ENCODE measurements around the gene SSR4.

Gene SSR4

DNA sequence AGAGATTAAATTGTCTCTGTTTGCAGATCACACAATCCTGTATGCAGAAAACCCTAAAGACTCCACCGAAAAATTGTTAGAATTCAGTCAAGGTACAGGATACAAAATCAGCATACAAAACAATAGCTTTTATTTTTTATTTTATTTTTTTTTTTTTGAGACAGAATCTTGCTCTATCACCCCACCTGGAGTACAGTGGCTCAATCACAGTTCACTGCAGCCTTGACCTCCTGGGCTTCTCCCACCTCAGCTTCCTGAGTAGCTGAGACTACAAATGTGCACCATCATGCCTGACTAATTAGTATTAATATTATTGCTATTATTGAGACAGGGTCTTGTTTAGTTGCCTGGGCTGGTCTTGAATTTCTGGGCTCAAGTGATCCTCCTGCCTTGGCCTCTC is 39.3 kb upstream of the SSR4 start:
- no CpG with 5 or more reads among the region's 1 CpG for WGBS (ENCODE audit: insufficient coverage)
- Histone ChIP-seq H3K9me3 (ENCODE audit: control extremely low read depth in 1 of 5, control insufficient read depth in 4 of 5, insufficient read depth in 2 of 5, low read depth in 1 of 5, low read length in 4 of 5) (peaks cover 0 to 6% (median 0%) of the 10 kb centered on the region in 5 experiments), H3K27ac (ENCODE audit: insufficient read depth in 1 of 2, low read depth in 1 of 2, low read length in 2 of 2, poor library complexity in 1 of 2, severe bottlenecking in 2 of 2) (no peak overlapping the region), H3K36me3 (ENCODE audit: control insufficient read depth in 4 of 4, insufficient read depth in 4 of 4, low read length in 3 of 4) (no peaks in the 10 kb centered on the region), H3K27me3 (replicated peaks in 2 of 5; ENCODE audit: control insufficient read depth in 4 of 5, insufficient read depth in 5 of 5, low read length in 4 of 5) (peaks cover 0 to 3% (median 0%) of the 10 kb centered on the region in 5 experiments), H3K4me3 (ENCODE audit: control insufficient read depth in 1 of 7, extremely low read depth in 1 of 7, insufficient read depth in 4 of 7, low read depth in 2 of 7, low read length in 6 of 7) (no peak overlapping the region), H3K4me1 (ENCODE audit: control extremely low read depth in 1 of 4, control insufficient read depth in 4 of 4, insufficient read depth in 4 of 4, low read length in 3 of 4) (peaks cover 0 to 3% (median 0%) of the 10 kb centered on the region in 4 experiments)
- ChIA-PET CTCF (interaction anchor here (1.3 to 2.2 kb wide), 2 partner anchors 28 to 195 kb away, joined by 3 to 6 read pairs; no protein-coding TSS in a partner anchor), POLR2A (interaction anchor here (0.6 kb wide), 1 partner anchor 19 kb away, joined by 4 read pairs; no protein-coding TSS in a partner anchor)
- peak in 2 of 3 donors; percentile 15 to 21 for DNase-seq

DNA sequence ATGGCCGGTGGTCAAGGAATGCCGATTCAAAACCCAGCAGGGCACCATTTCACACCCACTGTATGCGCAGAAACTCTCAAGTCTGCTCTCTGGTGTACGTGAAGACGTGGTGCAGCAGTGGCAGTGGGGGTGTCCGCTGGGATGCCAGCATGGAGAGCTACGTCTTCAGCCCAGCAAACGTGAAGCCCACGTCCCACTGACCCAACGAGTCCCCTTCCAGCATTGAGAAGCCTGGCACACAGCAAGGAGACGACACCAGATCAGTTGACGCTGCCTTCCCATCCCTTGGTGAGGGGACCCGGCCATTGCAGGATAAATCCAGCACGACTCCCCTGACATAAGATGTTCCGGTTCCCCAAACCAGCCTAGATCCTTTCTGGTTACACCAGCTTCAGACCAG is 32.6 kb upstream of the SSR4 start:
- no peak overlapping the region for H3K4me3 ChIP-seq (ENCODE audit: control insufficient read depth in 1 of 7, extremely low read depth in 1 of 7, insufficient read depth in 4 of 7, low read depth in 2 of 7, low read length in 6 of 7)
- POLR2A ChIA-PET, result no interaction called here
- no peak overlapping the region for H3K27ac ChIP-seq (ENCODE audit: insufficient read depth in 1 of 2, low read depth in 1 of 2, low read length in 2 of 2, poor library complexity in 1 of 2, severe bottlenecking in 2 of 2)
- peaks cover 0 to 7% (median 0%) of the 10 kb centered on the region in 5 experiments for H3K27me3 ChIP-seq (replicated peaks in 2 of 5; ENCODE audit: control insufficient read depth in 4 of 5, insufficient read depth in 5 of 5, low read length in 4 of 5)
- DNase-seq, result no peak
- H3K36me3 ChIP-seq (ENCODE audit: control insufficient read depth in 4 of 4, insufficient read depth in 4 of 4, low read length in 3 of 4), result no peaks in the 10 kb centered on the region
- CTCF ChIA-PET, result interaction anchor here (1.0 kb wide), 1 partner anchor 30 kb away, joined by 4 read pairs; no protein-coding TSS in a partner anchor
- 87% methylated on average over 11 of the region's 15 CpGs for WGBS (ENCODE audit: insufficient coverage)
- H3K4me1 ChIP-seq (ENCODE audit: control extremely low read depth in 1 of 4, control insufficient read depth in 4 of 4, insufficient read depth in 4 of 4, low read length in 3 of 4), result peaks cover 0 to 26% (median 19%) of the 10 kb centered on the region in 4 experiments
- peaks cover 0 to 3% (median 0%) of the 10 kb centered on the region in 5 experiments for H3K9me3 ChIP-seq (ENCODE audit: control extremely low read depth in 1 of 5, control insufficient read depth in 4 of 5, insufficient read depth in 2 of 5, low read depth in 1 of 5, low read length in 4 of 5)

DNA sequence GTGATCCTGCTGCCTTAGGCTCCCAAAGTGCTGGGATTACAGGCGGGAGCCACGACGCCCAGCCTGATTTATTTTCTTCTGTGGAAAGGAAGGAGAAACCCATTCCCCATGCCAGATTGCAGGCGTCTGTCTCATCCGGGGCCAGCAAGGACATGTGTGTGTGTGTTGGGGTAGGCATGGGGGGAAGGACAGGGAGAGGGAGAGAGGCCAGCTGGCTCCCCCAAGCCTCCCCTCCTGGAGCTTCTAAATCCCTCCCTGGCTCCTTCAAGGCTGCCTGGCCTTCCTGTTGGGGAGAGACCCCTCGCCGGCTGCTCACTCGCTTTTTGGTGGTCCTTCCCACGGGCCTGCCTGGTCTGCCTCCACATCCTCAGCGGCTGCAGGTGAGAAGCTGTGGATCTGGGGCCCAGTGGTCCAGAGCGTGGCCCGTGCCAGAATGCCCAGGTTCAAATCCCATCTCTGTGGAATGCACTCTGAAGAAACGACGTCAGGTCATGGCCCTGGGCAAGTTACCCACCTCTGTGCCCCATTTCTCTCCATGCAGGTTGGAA is 31.8 kb upstream of the SSR4 start:
- peaks cover 0 to 27% (median 21%) of the 10 kb centered on the region in 4 experiments for H3K4me1 ChIP-seq (ENCODE audit: control extremely low read depth in 1 of 4, control insufficient read depth in 4 of 4, insufficient read depth in 4 of 4, low read length in 3 of 4)
- H3K27me3 ChIP-seq (replicated peaks in 2 of 5; ENCODE audit: control insufficient read depth in 4 of 5, insufficient read depth in 5 of 5, low read length in 4 of 5), result peaks cover 0 to 5% (median 0%) of the 10 kb centered on the region in 5 experiments
- CTCF ChIA-PET, result interaction anchor here (0.7 to 2.4 kb wide), 8 partner anchors 27 to 204 kb away, joined by 3 to 11 read pairs (median 4); no protein-coding TSS in a partner anchor
- H3K27ac ChIP-seq (ENCODE audit: insufficient read depth in 1 of 2, low read depth in 1 of 2, low read length in 2 of 2, poor library complexity in 1 of 2, severe bottlenecking in 2 of 2), result no peak overlapping the region
- H3K36me3 ChIP-seq (ENCODE audit: control insufficient read depth in 4 of 4, insufficient read depth in 4 of 4, low read length in 3 of 4), result no peaks in the 10 kb centered on the region
- H3K9me3 ChIP-seq (ENCODE audit: control extremely low read depth in 1 of 5, control insufficient read depth in 4 of 5, insufficient read depth in 2 of 5, low read depth in 1 of 5, low read length in 4 of 5), result peaks cover 0 to 1% (median 0%) of the 10 kb centered on the region in 5 experiments
- H3K4me3 ChIP-seq (ENCODE audit: control insufficient read depth in 1 of 7, extremely low read depth in 1 of 7, insufficient read depth in 4 of 7, low read depth in 2 of 7, low read length in 6 of 7), result no peak overlapping the region
- 94% methylated on average over 9 of the region's 14 CpGs for WGBS (ENCODE audit: insufficient coverage)
- no peak for DNase-seq
- POLR2A ChIA-PET, result no interaction called here

DNA sequence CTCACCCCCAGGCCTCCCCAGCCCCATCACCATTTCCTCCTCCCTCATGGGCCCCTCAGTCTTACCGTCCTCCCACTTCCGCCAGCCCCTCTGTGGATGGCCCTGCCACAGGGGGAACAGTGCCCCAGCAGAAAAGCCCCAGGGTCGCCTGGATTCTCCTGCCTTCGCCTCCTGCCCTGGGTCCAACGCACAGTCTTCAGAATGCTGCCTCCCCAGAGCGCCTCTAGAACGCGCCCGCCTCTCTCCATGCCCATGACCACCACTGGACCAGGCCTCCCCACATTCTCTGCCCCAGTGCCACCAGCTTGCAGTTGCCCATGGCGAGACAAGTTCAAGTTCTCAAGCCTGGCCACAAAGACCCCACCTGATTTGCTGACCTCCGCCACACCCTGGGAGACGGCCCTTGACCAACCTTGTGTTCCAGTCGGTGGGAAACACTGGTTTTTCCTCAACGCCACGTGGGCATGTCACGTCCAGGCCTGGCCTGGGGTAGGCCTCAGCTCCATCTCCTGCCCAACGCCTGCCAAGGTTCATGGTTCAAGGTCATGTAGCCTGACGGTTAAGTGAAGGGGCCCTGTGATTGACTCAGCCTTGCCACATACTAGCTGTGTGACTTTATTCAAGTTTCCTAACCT is 31.1 kb upstream of the SSR4 start:
- no peak overlapping the region for H3K4me3 ChIP-seq (ENCODE audit: control insufficient read depth in 1 of 7, extremely low read depth in 1 of 7, insufficient read depth in 4 of 7, low read depth in 2 of 7, low read length in 6 of 7)
- peaks cover 0 to 3% (median 0%) of the 10 kb centered on the region in 5 experiments for H3K27me3 ChIP-seq (replicated peaks in 2 of 5; ENCODE audit: control insufficient read depth in 4 of 5, insufficient read depth in 5 of 5, low read length in 4 of 5)
- no peaks in the 10 kb centered on the region for H3K36me3 ChIP-seq (ENCODE audit: control insufficient read depth in 4 of 4, insufficient read depth in 4 of 4, low read length in 3 of 4)
- peaks cover 0 to 32% (median 23%) of the 10 kb centered on the region in 4 experiments for H3K4me1 ChIP-seq (ENCODE audit: control extremely low read depth in 1 of 4, control insufficient read depth in 4 of 4, insufficient read depth in 4 of 4, low read length in 3 of 4)
- ChIA-PET CTCF (interaction anchor here (0.7 to 2.4 kb wide), 10 partner anchors 27 to 203 kb away, joined by 3 to 11 read pairs (median 3); partner anchors contain the start of gene ARHGAP4), POLR2A (no interaction called here)
- DNase-seq, result no peak
- no peaks in the 10 kb centered on the region for H3K9me3 ChIP-seq (ENCODE audit: control extremely low read depth in 1 of 5, control insufficient read depth in 4 of 5, insufficient read depth in 2 of 5, low read depth in 1 of 5, low read length in 4 of 5)
- 86% methylated on average over 10 of the region's 18 CpGs for WGBS (ENCODE audit: insufficient coverage)
- no peak overlapping the region for H3K27ac ChIP-seq (ENCODE audit: insufficient read depth in 1 of 2, low read depth in 1 of 2, low read length in 2 of 2, poor library complexity in 1 of 2, severe bottlenecking in 2 of 2)

DNA sequence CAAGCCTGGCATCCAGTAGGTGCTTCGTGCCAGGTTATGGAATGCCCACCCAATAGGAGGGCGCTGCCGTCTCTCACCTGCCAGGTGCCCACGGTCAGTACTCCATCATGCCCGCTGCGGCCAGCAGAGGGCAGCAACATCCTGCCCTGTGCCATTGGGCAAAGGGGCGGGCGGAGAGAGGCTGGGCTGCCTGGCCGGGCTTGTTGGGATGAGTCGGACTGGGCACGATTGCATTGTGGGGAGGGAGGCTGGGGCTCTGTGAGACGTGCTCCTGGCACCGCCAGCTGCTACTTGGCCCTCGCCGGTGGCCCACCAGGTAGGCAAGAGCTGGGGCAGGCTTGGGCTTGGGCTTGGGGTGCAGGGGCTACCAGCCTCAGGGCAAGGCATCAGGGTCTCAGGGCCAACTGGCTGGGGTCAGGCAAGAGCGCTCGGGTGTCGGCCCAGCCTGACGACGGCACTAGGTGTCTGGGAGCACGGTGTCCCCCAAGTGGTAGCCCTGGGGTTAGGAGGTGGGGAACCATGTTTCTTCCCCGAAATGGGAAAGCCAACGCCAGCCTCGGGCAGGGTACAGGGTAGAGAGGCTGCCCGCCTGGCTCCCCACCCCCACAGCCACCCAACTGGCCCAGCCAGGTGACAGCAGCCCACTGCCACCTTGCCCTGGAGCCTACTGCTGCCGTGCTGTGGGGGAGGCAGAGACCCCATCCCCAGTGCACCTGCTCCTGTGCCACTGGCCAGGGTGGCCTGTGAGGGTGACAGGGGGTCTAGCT is 30.3 kb upstream of the SSR4 start, which contains the start of gene PLXNB3:
PLXNB3 (plus strand) TSS at position 261 of the 767 bp plus-strand sequence. CDS start 1,287 bp downstream, outside the sequence.
- Histone ChIP-seq H3K36me3 (ENCODE audit: control insufficient read depth in 4 of 4, insufficient read depth in 4 of 4, low read length in 3 of 4) (no peaks in the 10 kb centered on the region), H3K27me3 (replicated peaks in 2 of 5; ENCODE audit: control insufficient read depth in 4 of 5, insufficient read depth in 5 of 5, low read length in 4 of 5) (peaks cover 0 to 3% (median 0%) of the 10 kb centered on the region in 5 experiments), H3K9me3 (ENCODE audit: control extremely low read depth in 1 of 5, control insufficient read depth in 4 of 5, insufficient read depth in 2 of 5, low read depth in 1 of 5, low read length in 4 of 5) (no peaks in the 10 kb centered on the region), H3K4me1 (ENCODE audit: control extremely low read depth in 1 of 4, control insufficient read depth in 4 of 4, insufficient read depth in 4 of 4, low read length in 3 of 4) (peaks cover 0 to 33% (median 25%) of the 10 kb centered on the region in 4 experiments), H3K27ac (ENCODE audit: insufficient read depth in 1 of 2, low read depth in 1 of 2, low read length in 2 of 2, poor library complexity in 1 of 2, severe bottlenecking in 2 of 2) (peak within 1 kb of the TSS in 1 of 2 experiments; percentile 49), H3K4me3 (ENCODE audit: control insufficient read depth in 1 of 7, extremely low read depth in 1 of 7, insufficient read depth in 4 of 7, low read depth in 2 of 7, low read length in 6 of 7) (no peak within 1 kb of the TSS)
- POLR2A ChIA-PET, result no interaction called here
- 39% methylated on average over 23 of the region's 26 CpGs for WGBS (ENCODE audit: insufficient coverage)
- peak; percentile 44 to 66 (median 61) for DNase-seq
- CTCF ChIA-PET, result interaction anchor here (0.7 to 2.4 kb wide), 7 partner anchors 28 to 188 kb away, joined by 3 to 11 read pairs (median 3); partner anchors contain the start of gene ARHGAP4

DNA sequence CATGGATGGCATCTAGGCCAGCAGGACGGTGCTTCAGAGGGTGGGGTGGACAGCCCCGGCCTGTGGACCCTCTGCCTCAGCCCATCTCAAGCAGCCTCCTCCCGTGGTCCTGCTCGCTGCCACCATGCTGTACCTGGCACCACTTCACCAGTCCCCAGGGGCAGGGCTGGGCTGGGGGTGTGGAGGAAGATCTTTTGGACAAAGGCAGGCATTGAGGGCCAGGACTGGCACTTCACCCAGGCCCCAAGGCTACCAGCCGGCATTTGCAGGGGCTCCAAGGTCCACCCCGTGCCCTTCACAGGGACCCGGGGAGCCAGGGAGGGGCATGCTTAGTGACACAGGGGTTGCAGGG is 29.7 kb upstream of the SSR4 start:
- Histone ChIP-seq H3K4me3 (ENCODE audit: control insufficient read depth in 1 of 7, extremely low read depth in 1 of 7, insufficient read depth in 4 of 7, low read depth in 2 of 7, low read length in 6 of 7) (no peak overlapping the region), H3K4me1 (ENCODE audit: control extremely low read depth in 1 of 4, control insufficient read depth in 4 of 4, insufficient read depth in 4 of 4, low read length in 3 of 4) (peaks cover 0 to 33% (median 25%) of the 10 kb centered on the region in 4 experiments), H3K9me3 (ENCODE audit: control extremely low read depth in 1 of 5, control insufficient read depth in 4 of 5, insufficient read depth in 2 of 5, low read depth in 1 of 5, low read length in 4 of 5) (no peaks in the 10 kb centered on the region), H3K27me3 (replicated peaks in 2 of 5; ENCODE audit: control insufficient read depth in 4 of 5, insufficient read depth in 5 of 5, low read length in 4 of 5) (peaks cover 0 to 3% (median 0%) of the 10 kb centered on the region in 5 experiments), H3K27ac (ENCODE audit: insufficient read depth in 1 of 2, low read depth in 1 of 2, low read length in 2 of 2, poor library complexity in 1 of 2, severe bottlenecking in 2 of 2) (no peak overlapping the region), H3K36me3 (ENCODE audit: control insufficient read depth in 4 of 4, insufficient read depth in 4 of 4, low read length in 3 of 4) (no peaks in the 10 kb centered on the region)
- ChIA-PET CTCF (interaction anchor here (1.9 to 2.4 kb wide), 2 partner anchors 182 to 184 kb away, joined by 4 to 11 read pairs; no protein-coding TSS in a partner anchor), POLR2A (no interaction called here)
- WGBS (ENCODE audit: insufficient coverage), result 94% methylated on average over 6 of the region's 7 CpGs
- DNase-seq, result no peak

All from common myeloid progenitor, CD34-positive (primary cell).